HepG2 (cell line): Measurements from ENCODE around the gene RHD.
"Not testable (repeated sequence)": the region's sequence is repeated elsewhere in the genome, so short reads cannot be mapped to it uniquely, and the experiment has no call there.

ENCODE experiments used
- ATF1 ChIP-seq: IDR thresholded peaks from 2 replicates; pipeline ENCODE4 v1.6.1; 2016; ENCODE audit warnings: mild to moderate bottlenecking, control low read depth
- CTCF ChIP-seq: sonication (generic); formaldehyde crosslinking; IDR thresholded peaks from 2 replicates; pipeline ENCODE4 v1.5.0; 2020; ENCODE audit warnings: mild to moderate bottlenecking, missing genetic modification reagents, moderate library complexity
- ELF1 ChIP-seq: sonication (generic); formaldehyde crosslinking; IDR thresholded peaks from 2 replicates; pipeline ENCODE4 v1.4.0; 2020; ENCODE audit warnings: missing genetic modification reagents
- GABPA ChIP-seq, 2 experiments: IDR thresholded peaks; 2 replicates each; pipeline ENCODE4 v1.6.1; 2011 to 2016; ENCODE audit warnings: low read depth in 2 of 2, low read length in 1 of 2, missing biosample characterization in 1 of 2, missing genetic modification characterization in 1 of 2
- HINFP ChIP-seq: sonication (generic); formaldehyde crosslinking; IDR thresholded peaks from 2 replicates; pipeline ENCODE4 v1.4.0; 2020; ENCODE audit warnings: low read depth, mild to moderate bottlenecking, missing genetic modification reagents
- POLR2A ChIP-seq, 2 experiments: IDR thresholded peaks; 2 replicates each; pipeline ENCODE4 v1.6.1; 2011; ENCODE audit warnings: low read depth in 2 of 2, low read length in 2 of 2, mild to moderate bottlenecking in 1 of 2, moderate library complexity in 1 of 2; ENCODE audit not compliant: insufficient read depth in 1 of 2
- RBAK ChIP-seq: sonication (generic); formaldehyde crosslinking; IDR thresholded peaks from 2 replicates; pipeline ENCODE4 v1.5.1; 2020; ENCODE audit warnings: mild to moderate bottlenecking, missing genetic modification reagents
- THYN1 ChIP-seq: sonication (generic); formaldehyde crosslinking; IDR thresholded peaks from 2 replicates; pipeline ENCODE4 v1.8.1; 2023; ENCODE audit warnings: low read depth, mild to moderate bottlenecking, moderate library complexity, missing genetic modification reagents, borderline replicate concordance
- ZC3H13 ChIP-seq: sonication (generic); formaldehyde crosslinking; IDR thresholded peaks from 2 replicates; pipeline ENCODE4 v1.8.1; 2023; ENCODE audit warnings: mild to moderate bottlenecking, missing genetic modification reagents, moderate library complexity
- ZHX2 ChIP-seq, 2 experiments: sonication (generic) in 1 of 2; formaldehyde crosslinking in 1 of 2; IDR thresholded peaks; 2 replicates each; pipeline versions ENCODE4 v1.6.1 to v1.9.0; 2014 to 2022; ENCODE audit warnings: antibody characterized with exemption in 1 of 2, borderline replicate concordance in 1 of 2, inconsistent platforms in 1 of 2, low read depth in 1 of 2, missing genetic modification reagents in 1 of 2
- TF ChIP-seq, protein P1 (sequence below): sonication (generic); formaldehyde crosslinking; IDR thresholded peaks from 2 replicates; pipeline ENCODE4 v1.4.0; 2020; ENCODE audit warnings: missing genetic modification reagents, borderline replicate concordance

DNA sequence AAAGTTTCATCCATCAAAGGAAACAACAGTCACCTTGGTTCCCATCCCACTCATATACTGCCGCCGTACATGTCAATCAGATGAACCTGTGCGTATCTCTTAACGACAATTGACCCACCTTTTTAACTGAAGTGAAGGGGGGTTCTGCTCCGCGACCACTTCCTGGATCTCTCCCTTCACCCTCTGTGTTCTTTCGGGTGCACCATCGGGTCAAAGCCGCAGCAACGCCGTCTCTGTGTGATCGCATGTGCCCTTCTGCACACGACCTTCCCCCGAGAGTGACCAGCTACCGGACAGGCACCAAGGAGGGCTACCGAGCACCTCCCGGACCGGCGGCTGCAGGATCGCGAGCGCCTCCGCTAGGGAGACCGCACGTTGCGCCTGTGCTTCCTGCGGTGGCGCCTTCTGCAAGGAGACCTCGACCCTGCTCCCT is 64.6 kb downstream of the RHD start:
- TF ChIP-seq ATF1 (CRISPR knock-in tag); POLR2A (IDR thresholded peaks at IDR 0.05; ENCODE audit: insufficient read depth in 1 of 2, low read depth in 2 of 2, low read length in 2 of 2); HINFP (CRISPR knock-in tag); CTCF; ZC3H13 (CRISPR knock-in tag); GABPA (IDR thresholded peaks at IDR 0.05; ENCODE audit: low read depth, low read length); GABPA (CRISPR knock-in tag; IDR thresholded peaks at IDR 0.05; ENCODE audit: low read depth); RBAK; ZHX2 (IDR thresholded peaks at IDR 0.05; ENCODE audit: low read depth); ZHX2 (CRISPR knock-in tag; IDR thresholded peaks at IDR 0.05; ENCODE audit: borderline replicate concordance); THYN1 (CRISPR knock-in tag); ELF1: not testable (repeated sequence)
- TF ChIP-seq, protein P1, sequence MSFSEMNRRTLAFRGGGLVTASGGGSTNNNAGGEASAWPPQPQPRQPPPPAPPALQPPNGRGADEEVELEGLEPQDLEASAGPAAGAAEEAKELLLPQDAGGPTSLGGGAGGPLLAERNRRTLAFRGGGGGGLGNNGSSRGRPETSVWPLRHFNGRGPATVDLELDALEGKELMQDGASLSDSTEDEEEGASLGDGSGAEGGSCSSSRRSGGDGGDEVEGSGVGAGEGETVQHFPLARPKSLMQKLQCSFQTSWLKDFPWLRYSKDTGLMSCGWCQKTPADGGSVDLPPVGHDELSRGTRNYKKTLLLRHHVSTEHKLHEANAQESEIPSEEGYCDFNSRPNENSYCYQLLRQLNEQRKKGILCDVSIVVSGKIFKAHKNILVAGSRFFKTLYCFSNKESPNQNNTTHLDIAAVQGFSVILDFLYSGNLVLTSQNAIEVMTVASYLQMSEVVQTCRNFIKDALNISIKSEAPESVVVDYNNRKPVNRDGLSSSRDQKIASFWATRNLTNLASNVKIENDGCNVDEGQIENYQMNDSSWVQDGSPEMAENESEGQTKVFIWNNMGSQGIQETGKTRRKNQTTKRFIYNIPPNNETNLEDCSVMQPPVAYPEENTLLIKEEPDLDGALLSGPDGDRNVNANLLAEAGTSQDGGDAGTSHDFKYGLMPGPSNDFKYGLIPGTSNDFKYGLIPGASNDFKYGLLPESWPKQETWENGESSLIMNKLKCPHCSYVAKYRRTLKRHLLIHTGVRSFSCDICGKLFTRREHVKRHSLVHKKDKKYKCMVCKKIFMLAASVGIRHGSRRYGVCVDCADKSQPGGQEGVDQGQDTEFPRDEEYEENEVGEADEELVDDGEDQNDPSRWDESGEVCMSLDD = not testable (repeated sequence)
